ENCODE results near the gene DOK7.

Gene DOK7

GRCh38 chr4:3471886-3472285 is 8.8 kb downstream of the DOK7 start:
- DNase-seq (ENCODE audit: low spot score) = no peak
- TF ChIP-seq CTCF (IDR thresholded peaks at IDR 0.05; ENCODE audit: poor library complexity, severe bottlenecking) = no peak
- H3K36me3 ChIP-seq (ENCODE audit: low read depth) = no peaks in the 10 kb centered on the region
- H3K27ac ChIP-seq (ENCODE audit: poor library complexity, severe bottlenecking) = no peak overlapping the region
- peaks cover 8% of the 10 kb centered on the region for H3K27me3 ChIP-seq (ENCODE audit: insufficient read depth, poor library complexity, severe bottlenecking)
- H3K4me1 ChIP-seq (ENCODE audit: insufficient read depth, poor library complexity, severe bottlenecking) = peaks cover 4% of the 10 kb centered on the region
- no peak overlapping the region for H3K4me3 ChIP-seq (ENCODE audit: severe bottlenecking)
- no peaks in the 10 kb centered on the region for H3K9me3 ChIP-seq (ENCODE audit: severe bottlenecking)
- no peak for ATAC-seq (ENCODE audit: low read depth)

- no peak for TF ChIP-seq CTCF (IDR thresholded peaks at IDR 0.05; ENCODE audit: poor library complexity, severe bottlenecking)
- DNase-seq (ENCODE audit: low spot score) (no peak), ATAC-seq (ENCODE audit: low read depth) (no peak)
- H3K27me3 ChIP-seq (ENCODE audit: insufficient read depth, poor library complexity, severe bottlenecking) = peaks cover 8% of the 10 kb centered on the region
- no peaks in the 10 kb centered on the region for H3K36me3 ChIP-seq (ENCODE audit: low read depth)
- H3K4me1 ChIP-seq (ENCODE audit: insufficient read depth, poor library complexity, severe bottlenecking) = peaks cover 4% of the 10 kb centered on the region
- no peak overlapping the region for H3K27ac ChIP-seq (ENCODE audit: poor library complexity, severe bottlenecking)
- H3K9me3 ChIP-seq (ENCODE audit: severe bottlenecking) = no peaks in the 10 kb centered on the region
- no peak overlapping the region for H3K4me3 ChIP-seq (ENCODE audit: severe bottlenecking)
These were observed 9.5 kb downstream of the DOK7 start for GRCh38 chr4:3472411-3473141.

GRCh38 chr4:3473181-3473950 is 10.3 kb downstream of the DOK7 start:
- DNase-seq (ENCODE audit: low spot score) = no peak
- Histone ChIP-seq H3K4me3 (ENCODE audit: severe bottlenecking) (no peak overlapping the region), H3K4me1 (ENCODE audit: insufficient read depth, poor library complexity, severe bottlenecking) (peaks cover 4% of the 10 kb centered on the region), H3K27me3 (ENCODE audit: insufficient read depth, poor library complexity, severe bottlenecking) (peaks cover 8% of the 10 kb centered on the region), H3K9me3 (ENCODE audit: severe bottlenecking) (no peaks in the 10 kb centered on the region), H3K27ac (ENCODE audit: poor library complexity, severe bottlenecking) (no peak overlapping the region), H3K36me3 (ENCODE audit: low read depth) (no peaks in the 10 kb centered on the region)
- no peak for TF ChIP-seq CTCF (IDR thresholded peaks at IDR 0.05; ENCODE audit: poor library complexity, severe bottlenecking)
- peak; percentile 18; the same call in 1 of the 3 replicates for ATAC-seq (ENCODE audit: low read depth)

- peaks cover 8% of the 10 kb centered on the region for H3K27me3 ChIP-seq (ENCODE audit: insufficient read depth, poor library complexity, severe bottlenecking)
- H3K4me3 ChIP-seq (ENCODE audit: severe bottlenecking) = no peak overlapping the region
- no peak for ATAC-seq (ENCODE audit: low read depth)
- H3K4me1 ChIP-seq (ENCODE audit: insufficient read depth, poor library complexity, severe bottlenecking) = peaks cover 4% of the 10 kb centered on the region
- H3K9me3 ChIP-seq (ENCODE audit: severe bottlenecking) = no peaks in the 10 kb centered on the region
- no peak for TF ChIP-seq CTCF (IDR thresholded peaks at IDR 0.05; ENCODE audit: poor library complexity, severe bottlenecking)
- no peak for DNase-seq (ENCODE audit: low spot score)
- H3K27ac ChIP-seq (ENCODE audit: poor library complexity, severe bottlenecking) = no peak overlapping the region
- no peaks in the 10 kb centered on the region for H3K36me3 ChIP-seq (ENCODE audit: low read depth)
These were observed 11.1 kb downstream of the DOK7 start for GRCh38 chr4:3473996-3474765.

Data from RWPE2 (cell line).